Uterus (tissue), 2 donors: ENCODE data around the gene ARHGAP29.

ENCODE experiments used
- POLR2A ChIP-seq, 2 donors: fragments of 450-650 bp; IDR thresholded peaks; one replicate each; pipeline ENCODE4 v1.6.1; 2016; ENCODE audit warnings: antibody characterized with exemption in 2 of 2, mild to moderate bottlenecking in 1 of 2, moderate library complexity in 1 of 2
- TF ChIP-seq, protein P1 (sequence below), 4 experiments: fragments of 200-600 bp in 2 of 4; fragments of 450-650 bp in 2 of 4; sonication (generic) in 2 of 4; IDR thresholded peaks; one replicate each; pipeline ENCODE4 v1.5.1; 2016 to 2019; ENCODE audit warnings: antibody characterized with exemption in 4 of 4, mild to moderate bottlenecking in 2 of 4, moderate library complexity in 1 of 4

DNA sequence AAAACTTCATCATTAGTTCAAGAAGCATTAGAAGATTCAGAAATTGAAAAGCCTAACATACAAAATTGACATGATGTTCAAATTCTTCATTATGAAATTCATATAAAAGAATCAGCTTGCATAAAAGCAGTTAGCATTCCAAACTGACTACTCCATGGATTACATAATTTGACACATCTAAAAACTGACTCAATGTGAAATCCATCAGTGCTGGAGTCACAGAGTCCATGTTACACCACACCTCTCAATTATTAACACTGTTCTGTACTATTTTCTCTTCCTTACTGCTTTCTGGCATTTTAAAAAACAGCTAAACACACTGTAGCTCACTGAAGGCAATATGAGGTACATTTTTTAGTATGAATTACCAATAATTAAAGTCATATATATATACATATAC lies 28.0 kb downstream of the ARHGAP29 start:
- TF ChIP-seq, protein P1, sequence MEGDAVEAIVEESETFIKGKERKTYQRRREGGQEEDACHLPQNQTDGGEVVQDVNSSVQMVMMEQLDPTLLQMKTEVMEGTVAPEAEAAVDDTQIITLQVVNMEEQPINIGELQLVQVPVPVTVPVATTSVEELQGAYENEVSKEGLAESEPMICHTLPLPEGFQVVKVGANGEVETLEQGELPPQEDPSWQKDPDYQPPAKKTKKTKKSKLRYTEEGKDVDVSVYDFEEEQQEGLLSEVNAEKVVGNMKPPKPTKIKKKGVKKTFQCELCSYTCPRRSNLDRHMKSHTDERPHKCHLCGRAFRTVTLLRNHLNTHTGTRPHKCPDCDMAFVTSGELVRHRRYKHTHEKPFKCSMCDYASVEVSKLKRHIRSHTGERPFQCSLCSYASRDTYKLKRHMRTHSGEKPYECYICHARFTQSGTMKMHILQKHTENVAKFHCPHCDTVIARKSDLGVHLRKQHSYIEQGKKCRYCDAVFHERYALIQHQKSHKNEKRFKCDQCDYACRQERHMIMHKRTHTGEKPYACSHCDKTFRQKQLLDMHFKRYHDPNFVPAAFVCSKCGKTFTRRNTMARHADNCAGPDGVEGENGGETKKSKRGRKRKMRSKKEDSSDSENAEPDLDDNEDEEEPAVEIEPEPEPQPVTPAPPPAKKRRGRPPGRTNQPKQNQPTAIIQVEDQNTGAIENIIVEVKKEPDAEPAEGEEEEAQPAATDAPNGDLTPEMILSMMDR (IDR thresholded peaks at IDR 0.05), result no peak
- TF ChIP-seq POLR2A (IDR thresholded peaks at IDR 0.05), result no peak
